Panc1 (cell line): Measurements from ENCODE around the gene SLC35A3. TPM values are rescaled to one million over a fixed set of nuclear protein-coding genes. Genes with fewer than 3 reads are reported as not detected.
"Not testable (repeated sequence)": the region's sequence is repeated elsewhere in the genome, so short reads cannot be mapped to it uniquely, and the experiment has no call there.

Experiments used
- ATAC-seq: fragments of 200-7000 bp; cut with Tn5 transposase; 2 replicates; pipeline ENCODE4 v1.9.1; 2020; ENCODE audit warnings: mild to moderate bottlenecking, moderate library complexity
- BruUV-seq: library from RNA; stranded (reverse); fragments of 400-500 nt; replicated peaks from 2 replicates; lab custom pipeline; 2021; lab: Mats Ljungman, UMichigan
- CTCF ChIA-PET: fragments of 300-600 bp; sonication (Branson Sonifier 250); formaldehyde crosslinking; loops from one replicate; lab custom pipeline; 2022; ENCODE audit warnings: antibody characterized with exemption; lab: Charles Lee
- POLR2A ChIA-PET: fragments of 300-600 bp; sonication (Branson Sonifier 250); formaldehyde crosslinking; loops from one replicate; lab custom pipeline; 2022; ENCODE audit warnings: antibody characterized with exemption; lab: Charles Lee
- DNase-seq: peaks from one replicate; pipeline ENCODE4 v3.0.0-alpha.2; 2010; ENCODE audit warnings: low read depth, low spot score
- H3K27ac ChIP-seq: 2 replicates; pipeline ENCODE4 v1.5.1; 2011; ENCODE audit warnings: mild to moderate bottlenecking, low read length, inconsistent platforms
- H3K27me3 ChIP-seq: fragments of 200-500 bp; sonication (Bioruptor generic); 2 replicates; pipeline ENCODE4 v1.6.0; 2014; ENCODE audit warnings: low read length, inconsistent platforms; ENCODE audit not compliant: control insufficient read depth, insufficient read depth
- H3K36me3 ChIP-seq: fragments of 200-500 bp; sonication (Bioruptor generic); 2 replicates; pipeline ENCODE4 v1.5.1; 2014; ENCODE audit warnings: inconsistent platforms, mild to moderate bottlenecking, low read length, moderate library complexity; ENCODE audit not compliant: control insufficient read depth, insufficient read depth
- H3K4me1 ChIP-seq: 2 replicates; pipeline ENCODE4 v1.5.1; 2011; ENCODE audit warnings: inconsistent platforms, mild to moderate bottlenecking, low read length, moderate library complexity; ENCODE audit not compliant: control insufficient read depth, insufficient read depth
- H3K4me3 ChIP-seq, 2 experiments: 2 replicates each; pipeline ENCODE4 v1.5.1; 2011 to 2012; ENCODE audit warnings: low read depth in 2 of 2, low read length in 2 of 2, mild to moderate bottlenecking in 2 of 2, inconsistent platforms in 1 of 2, moderate library complexity in 1 of 2
- H3K9me3 ChIP-seq: fragments of 200-500 bp; sonication (Bioruptor generic); 2 replicates; pipeline ENCODE4 v1.5.1; 2014; ENCODE audit warnings: low read depth, mild to moderate bottlenecking, inconsistent platforms, low read length, moderate library complexity; ENCODE audit not compliant: control insufficient read depth, insufficient read depth
- CTCF ChIP-seq: fragments of 450-650 bp; IDR thresholded peaks from 2 replicates; pipeline ENCODE4 v1.5.1; 2017; ENCODE audit warnings: mild to moderate bottlenecking
- POLR2AphosphoS5 ChIP-seq: IDR thresholded peaks from 2 replicates; pipeline ENCODE4 v1.6.1; 2012; ENCODE audit warnings: mild to moderate bottlenecking, low read depth, low read length, moderate library complexity
- REST ChIP-seq, 2 experiments: IDR thresholded peaks; 2 replicates each; pipeline ENCODE4 v1.6.1; 2011 to 2012; ENCODE audit warnings: low read depth in 2 of 2, control low read depth in 1 of 2, low read length in 1 of 2, mild to moderate bottlenecking in 1 of 2, moderate library complexity in 1 of 2; ENCODE audit not compliant: insufficient read depth in 1 of 2
- SIN3A ChIP-seq: IDR thresholded peaks from 2 replicates; pipeline ENCODE4 v1.6.1; 2012; ENCODE audit warnings: low read depth, mild to moderate bottlenecking, low read length, moderate library complexity, borderline replicate concordance; ENCODE audit not compliant: insufficient read depth
- TCF7L2 ChIP-seq: IDR thresholded peaks from 2 replicates; pipeline ENCODE4 v1.6.1; 2011; ENCODE audit warnings: mild to moderate bottlenecking, low read depth, low read length, inconsistent platforms
- in situ Hi-C: cut with HindIII; loops from 2 replicates; pipeline ENCODE4 v1.10.0; 2016; ENCODE audit warnings: low sequenced_read_pairs, low pct_unique_long_range_greater_than_20kb
- intact Hi-C: fragments of 100-400 bp; cut with micrococcal nuclease; formaldehyde crosslinking; loops from one replicate; pipeline ENCODE4 v1.10.0; 2022; ENCODE audit not compliant: unreplicated experiment
- total RNA-seq: library from RNA; stranded (reverse); gene quantifications from one replicate; pipeline ENCODE4 v1.2.1, GENCODE V29; 2021; ENCODE audit not compliant: unreplicated experiment

SLC35A3 gene
- total RNA-seq, 1 experiment from 2014 or later: 15.9 TPM

DNA sequence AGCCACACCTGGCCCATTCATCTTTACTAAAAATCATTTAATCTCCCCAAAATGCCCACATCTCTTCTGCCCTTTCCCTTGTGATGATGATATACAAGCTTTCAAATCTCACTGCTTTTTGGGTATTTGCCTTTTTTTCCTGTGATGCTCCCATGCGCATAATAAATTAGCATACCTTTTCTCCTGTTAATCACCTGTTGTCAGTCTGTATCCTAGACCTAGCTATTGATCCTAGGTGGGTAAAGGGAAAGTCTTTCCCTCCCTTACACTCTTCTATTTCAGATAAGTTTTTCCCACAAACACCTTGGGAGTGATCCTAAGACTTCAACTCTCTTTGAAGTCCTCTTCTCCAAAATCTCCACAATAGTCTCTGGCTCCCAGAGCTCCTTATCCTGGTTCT lies 12.0 kb upstream of the SLC35A3 start:
- Histone ChIP-seq H3K4me3 (no peak overlapping the region), H3K4me1 (no peaks in the 10 kb centered on the region), H3K9me3 (no peaks in the 10 kb centered on the region), H3K27ac (no peak overlapping the region), H3K27me3 (no peaks in the 10 kb centered on the region), H3K36me3 (no peaks in the 10 kb centered on the region)
- TF ChIP-seq TCF7L2: no peak
- TF ChIP-seq SIN3A: no peak
- TF ChIP-seq POLR2AphosphoS5: no peak
- TF ChIP-seq REST (IDR thresholded peaks at IDR 0.05; ENCODE audit: insufficient read depth in 1 of 2, low read depth in 2 of 2, low read length in 1 of 2): no peak
- TF ChIP-seq CTCF: no peak
- ChIA-PET CTCF (no interaction called here), POLR2A (no interaction called here)
- DNase-seq (no peak), ATAC-seq (no peak)
- in situ Hi-C loops (no loop called here), intact Hi-C loops (no loop called here)
- no TSS peak for BruUV-seq

- H3K27ac ChIP-seq, ATAC-seq, CTCF ChIA-PET, H3K4me3 ChIP-seq, BruUV-seq, H3K36me3 ChIP-seq, H3K27me3 ChIP-seq, in situ Hi-C loops, H3K9me3 ChIP-seq, POLR2A ChIA-PET, intact Hi-C loops, DNase-seq, H3K4me1 ChIP-seq: not testable (repeated sequence)
Measured at GRCh38 chr1:99959189-99959705, 10.5 kb upstream of the SLC35A3 start.

GRCh38 chr1:99960260-99960659 lies 9.5 kb upstream of the SLC35A3 start:
- H3K36me3 ChIP-seq, in situ Hi-C loops, DNase-seq, H3K27me3 ChIP-seq, H3K9me3 ChIP-seq, ATAC-seq, H3K27ac ChIP-seq, H3K4me1 ChIP-seq, BruUV-seq, CTCF ChIA-PET, POLR2A ChIA-PET, H3K4me3 ChIP-seq, intact Hi-C loops: not testable (repeated sequence)
